K562 (cell line): ENCODE measurements around the gene GDF2. TPM values are rescaled to one million over a fixed set of nuclear protein-coding genes. Genes with fewer than 3 reads are reported as not detected.

Experiments used
- ATAC-seq: fragments of 200-7000 bp; cut with Tn5 transposase; 3 replicates; pipeline ENCODE4 v1.9.1; 2020; ENCODE audit warnings: moderate library complexity
- BruUV-seq: library from RNA; stranded (reverse); fragments of 400-500 nt; replicated peaks from 2 replicates; lab custom pipeline; 2021; lab: Mats Ljungman, UMichigan
- CTCF ChIA-PET: fragments of 300-600 bp; formaldehyde crosslinking; extraction: SDS; loops from one replicate; lab custom pipeline; 2021; ENCODE audit warnings: low intra/inter-chr PET ratio; lab: Yijun Ruan, JAX
- POLR2A ChIA-PET: fragments of 300-600, 350-650 bp; sonication (Branson Sonifier 250); formaldehyde crosslinking; extraction: SDS; loops from one replicate; lab custom pipeline; 2021; ENCODE audit warnings: antibody characterized with exemption, inconsistent platforms; lab: Yijun Ruan, JAX
- DNase-seq, 4 experiments: peaks; one replicate each; pipeline versions ENCODE4 v3.0.0 to v3.0.0-alpha.2; 2011 to 2018; ENCODE audit warnings: low spot score in 3 of 4, mixed read lengths in 3 of 4; ENCODE audit errors: extremely low read depth in 1 of 4
- FAIRE-seq: peaks from 2 replicates; lab custom pipeline; 2011; peaks lifted over from hg19 to GRCh38; lab: Jason Lieb, UNC
- H2AFZ ChIP-seq: 2 replicates; pipeline ENCODE4 v1.6.0; 2011; ENCODE audit warnings: low read depth, low read length, control low read depth, inconsistent platforms
- H3K27ac ChIP-seq: fragments of 200-600 bp; 3 replicates; pipeline ENCODE4 v1.8.0; 2011; ENCODE audit warnings: low read depth, mild to moderate bottlenecking, control low read depth, inconsistent platforms, low read length, moderate library complexity, mixed read lengths; ENCODE audit errors: extremely low read depth
- H3K27me3 ChIP-seq, 2 experiments: fragments of 300-600 bp in 1 of 2; 2 replicates in 1 of 2; 3 replicates in 1 of 2; pipeline versions ENCODE4 v1.6.0 to v1.8.0; 2011; ENCODE audit warnings: inconsistent platforms in 2 of 2, low read length in 2 of 2, mild to moderate bottlenecking in 1 of 2, mixed read lengths in 1 of 2, moderate library complexity in 1 of 2; ENCODE audit not compliant: control insufficient read depth in 2 of 2, insufficient read depth in 2 of 2
- H3K36me3 ChIP-seq: fragments of 300-600 bp; 3 replicates; pipeline ENCODE4 v1.8.0; 2011; ENCODE audit warnings: mild to moderate bottlenecking, low read length, inconsistent platforms; ENCODE audit not compliant: control insufficient read depth, insufficient read depth
- H3K4me1 ChIP-seq, 2 experiments: fragments of 200-600 bp in 1 of 2; replicated peaks in 1 of 2; 2 replicates in 1 of 2; 3 replicates in 1 of 2; pipeline versions ENCODE4 v1.5.1 to v1.8.0; 2011; ENCODE audit warnings: inconsistent platforms in 2 of 2, low read length in 2 of 2, mild to moderate bottlenecking in 1 of 2, mixed read lengths in 1 of 2, moderate library complexity in 1 of 2; ENCODE audit not compliant: control insufficient read depth in 2 of 2, insufficient read depth in 2 of 2
- H3K4me2 ChIP-seq: 2 replicates; pipeline ENCODE4 v1.6.1; 2011; ENCODE audit warnings: low read length, control low read depth, inconsistent platforms, mixed read lengths; ENCODE audit not compliant: insufficient read depth
- H3K4me3 ChIP-seq: fragments of 200-600 bp; sonication (generic), shearing (Covaris generic); 2 replicates; pipeline ENCODE4 v1.5.1; 2016; ENCODE audit warnings: control low read depth, inconsistent platforms
- H3K79me2 ChIP-seq: fragments of 200-600 bp; 3 replicates; pipeline ENCODE4 v1.8.0; 2011; ENCODE audit warnings: low read length, inconsistent platforms; ENCODE audit not compliant: control insufficient read depth, insufficient read depth
- H3K9ac ChIP-seq, 2 experiments: 2 replicates each; pipeline versions ENCODE4 v1.6.0 to v1.6.1; 2011; ENCODE audit warnings: low read depth in 2 of 2, low read length in 2 of 2, control low read depth in 1 of 2, inconsistent platforms in 1 of 2, mild to moderate bottlenecking in 1 of 2, mixed read lengths in 1 of 2; ENCODE audit not compliant: insufficient read depth in 1 of 2
- H3K9me1 ChIP-seq: one replicate; pipeline ENCODE4 v1.6.0; 2011; ENCODE audit warnings: inconsistent platforms, mild to moderate bottlenecking, low read length, moderate library complexity; ENCODE audit not compliant: control insufficient read depth, insufficient read depth
- H3K9me3 ChIP-seq: replicated peaks from 2 replicates; pipeline ENCODE4 v1.5.1; 2011; ENCODE audit warnings: low read depth, low read length, inconsistent platforms; ENCODE audit not compliant: control insufficient read depth, insufficient read depth
- H4K20me1 ChIP-seq: replicated peaks from 2 replicates; pipeline ENCODE4 v1.6.1; 2011; ENCODE audit warnings: low read length, inconsistent platforms, mixed read lengths; ENCODE audit not compliant: control insufficient read depth, insufficient read depth
- ILF3 ChIP-seq: fragments of 450-650 bp; IDR thresholded peaks from 2 replicates; pipeline ENCODE4 v1.6.1; 2018; ENCODE audit warnings: antibody characterized with exemption, mild to moderate bottlenecking, moderate library complexity, borderline replicate concordance
- ZSCAN29 ChIP-seq: fragments of 450-650 bp; IDR thresholded peaks from 2 replicates; pipeline ENCODE4 v1.6.1; 2017
- WGBS: fragments of 100-300 bp; shearing (Covaris generic); methylation state at CpG from one replicate; pipeline ENCODE4 v1.1.6; 2016; ENCODE audit warnings: low coverage, mixed read lengths; ENCODE audit not compliant: insufficient coverage; ENCODE audit errors: missing lambda C conversion rate; 5-methylcytosine and 5-hydroxymethylcytosine counted together
- in situ Hi-C: fragments of 300-500 bp; cut with MboI; formaldehyde crosslinking; loops from 4 replicates; pipeline ENCODE4 v1.15.0; 2018; ENCODE audit warnings: inconsistent platforms, mixed read lengths
- intact Hi-C: fragments of 100-400 bp; cut with micrococcal nuclease; formaldehyde crosslinking; loops from 2 replicates; pipeline ENCODE4 v1.14.2; 2022
- polyA plus RNA-seq, 8 experiments: library from polyadenylated mRNA; depleted of rRNA in 4 of 8; stranded (reverse) in 5 of 8; unstranded in 3 of 8; fragments of >200 nt; fragmentation: Nextera tagmentation in 2 of 8; fragmentation: Illumina TruSeq in 1 of 8; extraction: Ambion mirVana in 2 of 8; extraction: Trizol in 1 of 8; gene quantifications; 2 replicates each; pipeline versions ENCODE4 v1.2.1 to v1.2.3, GENCODE V29; 2011 to 2014; ENCODE audit warnings: inconsistent platforms in 1 of 8, missing spikeins in 1 of 8
- total RNA-seq, 7 experiments: library from RNA; depleted of rRNA in 6 of 7; stranded (reverse); fragments of >200 nt in 6 of 7; fragmentation: Illumina TruSeq in 2 of 7; extraction: Trizol in 2 of 7; gene quantifications; 2 replicates each; pipeline versions ENCODE4 v1.2.1 to v1.2.3, GENCODE V29; 2011 to 2021; ENCODE audit warnings: low replicate concordance in 1 of 7
- TF ChIP-seq, protein P1 (sequence below): fragments of 250-450 bp; sonication (Bioruptor Pico); IDR thresholded peaks from 2 replicates; pipeline ENCODE4 v1.8.0; 2021; ENCODE audit warnings: moderate library complexity, mild to moderate bottlenecking, inconsistent platforms
- TF ChIP-seq, protein P2 (sequence below): fragments of 450-650 bp; IDR thresholded peaks from 2 replicates; pipeline ENCODE4 v1.6.1; 2016; ENCODE audit warnings: mild to moderate bottlenecking

Gene GDF2
- total and polyA plus RNA-seq, 9 of the 15 experiments (the other 6 are each of a cell fraction or from before 2014, with no cell fraction given) = 0.08 to 0.58 (median 0.27) TPM; not detected in 2

DNA sequence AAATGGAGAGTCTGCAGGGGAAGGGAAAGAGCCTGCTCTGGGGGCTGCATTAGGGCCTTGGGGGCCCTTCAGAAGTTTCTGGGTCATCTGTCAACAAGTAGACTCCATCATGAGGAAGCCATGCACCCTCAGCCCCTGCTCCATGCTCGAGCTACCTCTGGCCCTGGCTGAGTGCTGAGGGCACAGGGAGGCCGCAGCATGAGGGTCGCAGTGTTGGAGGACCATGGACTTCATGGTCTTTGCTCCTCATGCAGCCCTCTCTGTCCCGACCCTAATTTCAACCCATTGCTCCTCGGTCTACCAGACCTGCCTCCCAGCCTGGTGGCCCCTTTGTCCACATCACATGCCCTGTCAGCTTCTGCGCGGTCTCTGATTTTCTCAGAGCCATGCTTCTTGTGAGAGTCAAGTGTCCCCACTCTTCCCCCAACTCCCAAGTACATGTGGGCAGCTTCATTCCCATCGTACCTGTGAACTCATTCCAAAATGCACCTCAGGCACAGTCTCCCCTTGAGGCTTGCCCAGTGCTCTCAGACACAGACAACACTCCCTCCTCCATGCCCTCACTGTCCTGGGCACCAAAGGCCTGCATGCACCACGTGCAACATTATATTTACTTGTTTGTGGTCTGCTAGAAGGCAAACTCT lies 47.1 kb downstream of the GDF2 start:
- H3K36me3 ChIP-seq = no peaks in the 10 kb centered on the region
- H3K4me1 ChIP-seq = peaks cover 0 to 2% of the 10 kb centered on the region in 2 experiments; a peak in 1 of 5 replicates
- TF ChIP-seq, protein P1, sequence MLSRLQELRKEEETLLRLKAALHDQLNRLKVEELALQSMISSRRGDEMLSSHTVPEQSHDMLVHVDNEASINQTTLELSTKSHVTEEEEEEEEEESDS = no peak
- TF ChIP-seq ILF3 (no peak), ZSCAN29 (no peak)
- TF ChIP-seq, protein P2, sequence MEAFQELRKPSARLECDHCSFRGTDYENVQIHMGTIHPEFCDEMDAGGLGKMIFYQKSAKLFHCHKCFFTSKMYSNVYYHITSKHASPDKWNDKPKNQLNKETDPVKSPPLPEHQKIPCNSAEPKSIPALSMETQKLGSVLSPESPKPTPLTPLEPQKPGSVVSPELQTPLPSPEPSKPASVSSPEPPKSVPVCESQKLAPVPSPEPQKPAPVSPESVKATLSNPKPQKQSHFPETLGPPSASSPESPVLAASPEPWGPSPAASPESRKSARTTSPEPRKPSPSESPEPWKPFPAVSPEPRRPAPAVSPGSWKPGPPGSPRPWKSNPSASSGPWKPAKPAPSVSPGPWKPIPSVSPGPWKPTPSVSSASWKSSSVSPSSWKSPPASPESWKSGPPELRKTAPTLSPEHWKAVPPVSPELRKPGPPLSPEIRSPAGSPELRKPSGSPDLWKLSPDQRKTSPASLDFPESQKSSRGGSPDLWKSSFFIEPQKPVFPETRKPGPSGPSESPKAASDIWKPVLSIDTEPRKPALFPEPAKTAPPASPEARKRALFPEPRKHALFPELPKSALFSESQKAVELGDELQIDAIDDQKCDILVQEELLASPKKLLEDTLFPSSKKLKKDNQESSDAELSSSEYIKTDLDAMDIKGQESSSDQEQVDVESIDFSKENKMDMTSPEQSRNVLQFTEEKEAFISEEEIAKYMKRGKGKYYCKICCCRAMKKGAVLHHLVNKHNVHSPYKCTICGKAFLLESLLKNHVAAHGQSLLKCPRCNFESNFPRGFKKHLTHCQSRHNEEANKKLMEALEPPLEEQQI = no peak
- in situ Hi-C loops = no loop called here
- CTCF ChIA-PET = no interaction called here
- WGBS = 2% methylated on average over 9 of the region's 9 CpGs
- FAIRE-seq (no peak), DNase-seq (no peak), ATAC-seq (no peak)
- no peak overlapping the region for H3K4me3 ChIP-seq
- H3K4me2 ChIP-seq = no peak overlapping the region
- intact Hi-C loops = no loop called here
- BruUV-seq = no TSS peak
- no peak overlapping the region for H3K9ac ChIP-seq
- H3K27me3 ChIP-seq = peaks cover 48 to 81% of the 10 kb centered on the region in 2 experiments
- POLR2A ChIA-PET = no interaction called here
- no peaks in the 10 kb centered on the region for H3K9me3 ChIP-seq
- no peak overlapping the region for H2AFZ ChIP-seq
- H3K79me2 ChIP-seq = no peaks in the 10 kb centered on the region
- H4K20me1 ChIP-seq = peaks cover 5% of the 10 kb centered on the region
- H3K9me1 ChIP-seq = peaks cover 5% of the 10 kb centered on the region
- no peak overlapping the region for H3K27ac ChIP-seq
